WTC11 (cell line): ENCODE results near the gene FBN3.

Experiments used
- CREB1 ChIP-seq: sonication (generic); formaldehyde crosslinking; IDR thresholded peaks from 2 replicates; pipeline ENCODE4 v1.8.0; 2023; ENCODE audit warnings: mild to moderate bottlenecking, missing genetic modification reagents
- CREM ChIP-seq: sonication (generic); formaldehyde crosslinking; IDR thresholded peaks from 2 replicates; pipeline ENCODE4 v1.8.1; 2022; ENCODE audit warnings: mild to moderate bottlenecking, missing genetic modification reagents, moderate library complexity
- FOXK1 ChIP-seq: sonication (generic); formaldehyde crosslinking; IDR thresholded peaks from 2 replicates; pipeline ENCODE4 v1.8.0; 2022; ENCODE audit warnings: mild to moderate bottlenecking, moderate library complexity, missing genetic modification reagents
- JUN ChIP-seq: sonication (generic); formaldehyde crosslinking; IDR thresholded peaks from 2 replicates; pipeline ENCODE4 v1.8.0; 2023; ENCODE audit warnings: mild to moderate bottlenecking, missing genetic modification reagents
- KAT7 ChIP-seq: sonication (generic); formaldehyde crosslinking; IDR thresholded peaks from 2 replicates; pipeline ENCODE4 v1.8.1; 2023; ENCODE audit warnings: missing genetic modification reagents, mild to moderate bottlenecking, borderline replicate concordance
- NR1H2 ChIP-seq: sonication (generic); formaldehyde crosslinking; IDR thresholded peaks from 2 replicates; pipeline ENCODE4 v1.9.0; 2021; ENCODE audit warnings: mild to moderate bottlenecking, moderate library complexity, missing genetic modification reagents
- TEAD4 ChIP-seq: sonication (generic); formaldehyde crosslinking; IDR thresholded peaks from 2 replicates; pipeline ENCODE4 v1.8.0; 2022; ENCODE audit warnings: mild to moderate bottlenecking, missing genetic modification reagents
- TF ChIP-seq, protein P1 (sequence below): fragments of 200-600 bp; IDR thresholded peaks from 2 replicates; pipeline ENCODE4 v1.8.0; 2022; ENCODE audit warnings: antibody characterized with exemption
- TF ChIP-seq, protein P2 (sequence below): sonication (generic); formaldehyde crosslinking; IDR thresholded peaks from 2 replicates; pipeline ENCODE4 v1.8.1; 2023; ENCODE audit warnings: mild to moderate bottlenecking, missing genetic modification reagents
- TF ChIP-seq, protein P3 (sequence below): sonication (generic); formaldehyde crosslinking; conservative IDR thresholded peaks from 2 replicates; pipeline ENCODE4 v1.8.1; 2022; ENCODE audit warnings: mild to moderate bottlenecking, missing genetic modification reagents
- TF ChIP-seq, protein P4 (sequence below): sonication (generic); formaldehyde crosslinking; IDR thresholded peaks from 2 replicates; pipeline ENCODE4 v1.8.0; 2022; ENCODE audit warnings: mild to moderate bottlenecking, missing genetic modification reagents
- TF ChIP-seq, protein P5 (sequence below): fragments of 250-450 bp; sonication (Bioruptor Pico); conservative IDR thresholded peaks from 2 replicates; pipeline ENCODE4 v1.9.0; 2021; ENCODE audit warnings: mild to moderate bottlenecking
- TF ChIP-seq, protein P6 (sequence below): sonication (generic); formaldehyde crosslinking; IDR thresholded peaks from 2 replicates; pipeline ENCODE4 v1.8.1; 2022; ENCODE audit warnings: low read depth, missing genetic modification reagents, borderline replicate concordance

DNA sequence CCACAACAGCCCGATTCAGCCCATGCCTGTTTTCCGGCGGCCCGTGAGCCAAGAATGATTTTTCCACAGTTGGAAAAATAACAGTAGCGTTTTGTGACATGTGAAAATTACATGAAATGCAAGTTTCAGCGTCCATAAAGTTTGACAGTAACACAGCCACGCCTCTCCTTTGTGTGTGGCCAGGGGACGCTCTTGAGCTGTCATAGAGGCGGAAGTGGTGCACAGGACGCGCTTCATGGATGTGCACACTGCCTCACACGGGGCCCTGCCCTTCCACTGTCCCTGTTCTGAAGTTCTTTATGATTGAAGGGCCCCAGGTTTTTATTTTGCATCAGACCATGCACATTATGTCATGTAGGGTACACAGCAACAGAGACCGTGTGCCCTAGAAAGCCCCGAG, 131.6 kb downstream of the FBN3 start:
- TF ChIP-seq, protein P1, sequence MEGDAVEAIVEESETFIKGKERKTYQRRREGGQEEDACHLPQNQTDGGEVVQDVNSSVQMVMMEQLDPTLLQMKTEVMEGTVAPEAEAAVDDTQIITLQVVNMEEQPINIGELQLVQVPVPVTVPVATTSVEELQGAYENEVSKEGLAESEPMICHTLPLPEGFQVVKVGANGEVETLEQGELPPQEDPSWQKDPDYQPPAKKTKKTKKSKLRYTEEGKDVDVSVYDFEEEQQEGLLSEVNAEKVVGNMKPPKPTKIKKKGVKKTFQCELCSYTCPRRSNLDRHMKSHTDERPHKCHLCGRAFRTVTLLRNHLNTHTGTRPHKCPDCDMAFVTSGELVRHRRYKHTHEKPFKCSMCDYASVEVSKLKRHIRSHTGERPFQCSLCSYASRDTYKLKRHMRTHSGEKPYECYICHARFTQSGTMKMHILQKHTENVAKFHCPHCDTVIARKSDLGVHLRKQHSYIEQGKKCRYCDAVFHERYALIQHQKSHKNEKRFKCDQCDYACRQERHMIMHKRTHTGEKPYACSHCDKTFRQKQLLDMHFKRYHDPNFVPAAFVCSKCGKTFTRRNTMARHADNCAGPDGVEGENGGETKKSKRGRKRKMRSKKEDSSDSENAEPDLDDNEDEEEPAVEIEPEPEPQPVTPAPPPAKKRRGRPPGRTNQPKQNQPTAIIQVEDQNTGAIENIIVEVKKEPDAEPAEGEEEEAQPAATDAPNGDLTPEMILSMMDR = no peak
- TF ChIP-seq FOXK1 (CRISPR knock-in tag) (no peak), JUN (CRISPR knock-in tag) (no peak), NR1H2 (CRISPR knock-in tag) (no peak), KAT7 (CRISPR knock-in tag) (no peak), TEAD4 (CRISPR knock-in tag) (no peak), CREB1 (CRISPR knock-in tag) (no peak), CREM (CRISPR knock-in tag) (no peak)
- TF ChIP-seq, protein P2, sequence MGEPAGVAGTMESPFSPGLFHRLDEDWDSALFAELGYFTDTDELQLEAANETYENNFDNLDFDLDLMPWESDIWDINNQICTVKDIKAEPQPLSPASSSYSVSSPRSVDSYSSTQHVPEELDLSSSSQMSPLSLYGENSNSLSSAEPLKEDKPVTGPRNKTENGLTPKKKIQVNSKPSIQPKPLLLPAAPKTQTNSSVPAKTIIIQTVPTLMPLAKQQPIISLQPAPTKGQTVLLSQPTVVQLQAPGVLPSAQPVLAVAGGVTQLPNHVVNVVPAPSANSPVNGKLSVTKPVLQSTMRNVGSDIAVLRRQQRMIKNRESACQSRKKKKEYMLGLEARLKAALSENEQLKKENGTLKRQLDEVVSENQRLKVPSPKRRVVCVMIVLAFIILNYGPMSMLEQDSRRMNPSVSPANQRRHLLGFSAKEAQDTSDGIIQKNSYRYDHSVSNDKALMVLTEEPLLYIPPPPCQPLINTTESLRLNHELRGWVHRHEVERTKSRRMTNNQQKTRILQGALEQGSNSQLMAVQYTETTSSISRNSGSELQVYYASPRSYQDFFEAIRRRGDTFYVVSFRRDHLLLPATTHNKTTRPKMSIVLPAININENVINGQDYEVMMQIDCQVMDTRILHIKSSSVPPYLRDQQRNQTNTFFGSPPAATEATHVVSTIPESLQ = no peak
- TF ChIP-seq, protein P3, sequence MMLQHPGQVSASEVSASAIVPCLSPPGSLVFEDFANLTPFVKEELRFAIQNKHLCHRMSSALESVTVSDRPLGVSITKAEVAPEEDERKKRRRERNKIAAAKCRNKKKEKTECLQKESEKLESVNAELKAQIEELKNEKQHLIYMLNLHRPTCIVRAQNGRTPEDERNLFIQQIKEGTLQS (CRISPR knock-in tag) = no peak
- TF ChIP-seq, protein P4, sequence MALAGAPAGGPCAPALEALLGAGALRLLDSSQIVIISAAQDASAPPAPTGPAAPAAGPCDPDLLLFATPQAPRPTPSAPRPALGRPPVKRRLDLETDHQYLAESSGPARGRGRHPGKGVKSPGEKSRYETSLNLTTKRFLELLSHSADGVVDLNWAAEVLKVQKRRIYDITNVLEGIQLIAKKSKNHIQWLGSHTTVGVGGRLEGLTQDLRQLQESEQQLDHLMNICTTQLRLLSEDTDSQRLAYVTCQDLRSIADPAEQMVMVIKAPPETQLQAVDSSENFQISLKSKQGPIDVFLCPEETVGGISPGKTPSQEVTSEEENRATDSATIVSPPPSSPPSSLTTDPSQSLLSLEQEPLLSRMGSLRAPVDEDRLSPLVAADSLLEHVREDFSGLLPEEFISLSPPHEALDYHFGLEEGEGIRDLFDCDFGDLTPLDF (CRISPR knock-in tag) = no peak
- TF ChIP-seq, protein P5, sequence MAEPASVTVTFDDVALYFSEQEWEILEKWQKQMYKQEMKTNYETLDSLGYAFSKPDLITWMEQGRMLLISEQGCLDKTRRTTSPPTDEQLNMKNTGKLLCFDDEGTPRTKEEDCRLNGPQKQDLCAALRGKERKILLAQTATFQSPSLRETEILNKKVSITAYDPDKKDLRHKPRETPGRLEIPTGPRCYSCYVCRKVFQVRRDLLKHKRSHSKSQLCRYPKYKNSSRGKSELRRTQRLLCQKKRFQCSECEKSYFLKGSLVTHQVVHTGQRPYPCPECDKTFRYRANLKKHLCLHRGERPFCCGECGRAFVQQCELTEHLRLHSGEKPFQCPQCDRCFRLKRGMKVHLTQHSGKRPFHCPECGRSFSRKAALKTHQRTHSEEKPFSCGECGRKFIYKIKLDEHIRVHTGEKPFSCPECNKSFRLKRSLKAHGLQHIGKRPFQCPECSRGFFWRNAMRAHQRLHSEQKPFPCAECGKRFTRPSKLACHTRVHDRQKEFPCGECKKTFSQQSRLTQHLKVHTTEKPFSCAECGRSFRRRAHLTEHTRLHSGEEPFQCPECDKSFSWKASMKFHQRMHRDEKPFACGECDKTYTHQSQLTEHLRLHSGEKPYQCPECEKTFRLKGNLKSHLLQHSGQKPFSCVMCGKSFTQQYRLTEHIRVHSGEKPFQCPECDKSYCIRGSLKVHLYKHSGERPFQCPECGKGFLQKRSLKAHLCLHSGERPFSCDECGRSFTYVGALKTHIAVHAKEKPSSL = no peak
- TF ChIP-seq, protein P6, sequence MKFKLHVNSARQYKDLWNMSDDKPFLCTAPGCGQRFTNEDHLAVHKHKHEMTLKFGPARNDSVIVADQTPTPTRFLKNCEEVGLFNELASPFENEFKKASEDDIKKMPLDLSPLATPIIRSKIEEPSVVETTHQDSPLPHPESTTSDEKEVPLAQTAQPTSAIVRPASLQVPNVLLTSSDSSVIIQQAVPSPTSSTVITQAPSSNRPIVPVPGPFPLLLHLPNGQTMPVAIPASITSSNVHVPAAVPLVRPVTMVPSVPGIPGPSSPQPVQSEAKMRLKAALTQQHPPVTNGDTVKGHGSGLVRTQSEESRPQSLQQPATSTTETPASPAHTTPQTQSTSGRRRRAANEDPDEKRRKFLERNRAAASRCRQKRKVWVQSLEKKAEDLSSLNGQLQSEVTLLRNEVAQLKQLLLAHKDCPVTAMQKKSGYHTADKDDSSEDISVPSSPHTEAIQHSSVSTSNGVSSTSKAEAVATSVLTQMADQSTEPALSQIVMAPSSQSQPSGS (CRISPR knock-in tag) = no peak
